Stomach smooth muscle (tissue), 2 donors: ENCODE results near the gene CPSF6.
"Not testable (repeated sequence)": the region's sequence is repeated elsewhere in the genome, so short reads cannot be mapped to it uniquely, and the experiment has no call there.

ENCODE experiments used
- H3K27ac ChIP-seq: one replicate; pipeline ENCODE4 v1.7.0; 2013; ENCODE audit warnings: mild to moderate bottlenecking, low read length, inconsistent platforms
- H3K27me3 ChIP-seq, 2 donors: one replicate each; pipeline ENCODE4 v1.7.0; 2013; ENCODE audit warnings: low read length in 2 of 2; ENCODE audit not compliant: insufficient read depth in 2 of 2, control insufficient read depth in 1 of 2
- H3K36me3 ChIP-seq, 2 donors: one replicate each; pipeline ENCODE4 v1.7.0; 2013; ENCODE audit warnings: low read length in 2 of 2; ENCODE audit not compliant: control insufficient read depth in 2 of 2, insufficient read depth in 2 of 2
- H3K4me1 ChIP-seq: one replicate; pipeline ENCODE4 v1.7.0; 2013; ENCODE audit warnings: low read length; ENCODE audit not compliant: control insufficient read depth, insufficient read depth
- H3K4me3 ChIP-seq, 2 donors: one replicate each; pipeline ENCODE4 v1.7.0; 2013; ENCODE audit warnings: low read length in 2 of 2
- H3K9ac ChIP-seq, 2 donors: one replicate each; pipeline ENCODE4 v1.7.0; 2013; ENCODE audit warnings: low read length in 2 of 2, mild to moderate bottlenecking in 1 of 2
- H3K9me3 ChIP-seq, 2 donors: one replicate each; pipeline ENCODE4 v1.7.0; 2013; ENCODE audit warnings: low read length in 2 of 2; ENCODE audit not compliant: control insufficient read depth in 2 of 2
- donor health status: healthy.
- donor health status: Pancreatic carcinoma.

Gene CPSF6

GRCh38 chr12:69284131-69284530, 44.8 kb downstream of the CPSF6 start:
- peak overlapping the region; percentile 44 to 61 for H3K4me3 ChIP-seq
- no peak overlapping the region for H3K27ac ChIP-seq
- H3K27me3 ChIP-seq: peaks cover 3 to 5% of the 10 kb centered on the region in 2 donors
- no peak overlapping the region for H3K9ac ChIP-seq
- no peaks in the 10 kb centered on the region for H3K9me3 ChIP-seq
- H3K36me3 ChIP-seq: no peaks in the 10 kb centered on the region
- H3K4me1 ChIP-seq: no peaks in the 10 kb centered on the region

- no peaks in the 10 kb centered on the region for H3K36me3 ChIP-seq
- H3K9me3 ChIP-seq: no peaks in the 10 kb centered on the region
- H3K9ac ChIP-seq: no peak overlapping the region
- H3K27ac ChIP-seq: no peak overlapping the region
- H3K27me3 ChIP-seq: peaks cover 16 to 24% of the 10 kb centered on the region in 2 donors
- H3K4me3 ChIP-seq: no peak overlapping the region
- H3K4me1 ChIP-seq: no peaks in the 10 kb centered on the region
These were observed 48.2 kb downstream of the CPSF6 start for GRCh38 chr12:69287556-69287955.

- Histone ChIP-seq H3K27me3 (peaks cover 16 to 24% of the 10 kb centered on the region in 2 donors), H3K4me3 (no peak overlapping the region)
These were observed 51.3 kb downstream of the CPSF6 start for GRCh38 chr12:69290545-69291277.

DNA sequence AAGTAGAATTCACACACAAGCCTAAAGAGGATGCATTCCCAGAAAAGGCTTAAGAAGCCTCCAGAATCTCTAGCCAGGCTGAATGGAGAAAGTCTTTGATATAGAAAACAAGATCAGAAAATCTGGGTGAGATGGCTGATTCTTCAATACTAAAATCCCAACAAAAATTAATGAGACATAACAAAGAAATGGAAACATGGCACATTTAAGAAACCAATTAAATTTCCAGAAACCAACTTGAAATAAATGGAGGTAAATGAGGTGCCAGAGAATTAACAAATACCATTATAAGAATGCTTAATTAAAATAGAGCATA, 51.9 kb downstream of the CPSF6 start:
- Histone ChIP-seq H3K27me3 (peaks cover 16 to 24% of the 10 kb centered on the region in 2 donors), H3K27ac (no peak overlapping the region), H3K9me3 (no peaks in the 10 kb centered on the region), H3K9ac (no peak overlapping the region), H3K4me3 (no peak overlapping the region), H3K4me1 (no peaks in the 10 kb centered on the region), H3K36me3 (no peaks in the 10 kb centered on the region)

More at GRCh38 chr12:69290545-69291277, 51.3 kb downstream of the CPSF6 start:
- no peak overlapping the region for H3K27ac ChIP-seq
- H3K36me3 ChIP-seq: no peaks in the 10 kb centered on the region
- no peak overlapping the region for H3K9ac ChIP-seq
- no peaks in the 10 kb centered on the region for H3K4me1 ChIP-seq
- H3K9me3 ChIP-seq: no peaks in the 10 kb centered on the region

- Histone ChIP-seq H3K36me3 (no peaks in the 10 kb centered on the region), H3K4me3 (no peak overlapping the region), H3K4me1 (no peaks in the 10 kb centered on the region), H3K27ac (no peak overlapping the region), H3K9me3 (no peaks in the 10 kb centered on the region), H3K27me3 (no peaks in the 10 kb centered on the region), H3K9ac (no peak overlapping the region)
These were observed 58.8 kb downstream of the CPSF6 start for GRCh38 chr12:69298133-69298532.

- Histone ChIP-seq H3K27me3 (no peaks in the 10 kb centered on the region), H3K4me1 (no peaks in the 10 kb centered on the region)
These were observed 59.6 kb downstream of the CPSF6 start for GRCh38 chr12:69298947-69299346.

GRCh38 chr12:69304284-69304683, 64.9 kb downstream of the CPSF6 start:
- no peak overlapping the region for H3K27ac ChIP-seq
- no peaks in the 10 kb centered on the region for H3K27me3 ChIP-seq
- H3K36me3 ChIP-seq: no peaks in the 10 kb centered on the region
- H3K9me3 ChIP-seq: peaks cover 0 to 2% of the 10 kb centered on the region in 2 donors
- no peak overlapping the region for H3K9ac ChIP-seq
- no peak overlapping the region for H3K4me3 ChIP-seq
- H3K4me1 ChIP-seq: no peaks in the 10 kb centered on the region

More at GRCh38 chr12:69298947-69299346, 59.6 kb downstream of the CPSF6 start:
- no peak overlapping the region for H3K27ac ChIP-seq
- no peaks in the 10 kb centered on the region for H3K9me3 ChIP-seq
- H3K4me3 ChIP-seq: no peak overlapping the region
- H3K36me3 ChIP-seq: no peaks in the 10 kb centered on the region
- no peak overlapping the region for H3K9ac ChIP-seq

DNA sequence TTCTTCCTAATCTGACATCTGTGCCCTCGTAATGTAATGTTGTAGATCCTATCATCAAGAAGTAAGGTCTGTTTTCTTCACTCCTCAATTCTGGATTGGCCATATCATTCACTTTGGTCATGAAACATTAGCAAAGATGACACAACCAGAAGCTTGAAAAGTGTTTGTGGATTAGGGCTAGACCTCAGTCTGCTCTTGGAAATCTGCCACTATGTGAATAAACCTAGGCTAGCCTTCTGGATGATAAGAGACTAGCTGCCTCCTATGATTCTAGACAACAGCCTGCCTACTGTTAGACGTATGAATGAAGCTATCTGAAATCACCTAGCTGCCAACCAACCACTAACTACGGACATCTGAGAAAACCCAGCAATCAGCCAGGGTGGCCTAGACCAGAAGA, 70.1 kb downstream of the CPSF6 start:
- no peaks in the 10 kb centered on the region for H3K4me1 ChIP-seq

GRCh38 chr12:69313209-69313608, 73.8 kb downstream of the CPSF6 start:
- Histone ChIP-seq H3K27me3 (no peaks in the 10 kb centered on the region), H3K9me3 (peaks cover 0 to 4% of the 10 kb centered on the region in 2 donors), H3K4me3 (no peak overlapping the region), H3K27ac (no peak overlapping the region), H3K36me3 (no peaks in the 10 kb centered on the region), H3K9ac (no peak overlapping the region), H3K4me1 (no peaks in the 10 kb centered on the region)

More for the DNA sequence above, 70.1 kb downstream of the CPSF6 start:
- Histone ChIP-seq H3K9ac (no peak overlapping the region), H3K4me3 (no peak overlapping the region), H3K27me3 (no peaks in the 10 kb centered on the region), H3K36me3 (no peaks in the 10 kb centered on the region), H3K9me3 (peaks cover 0 to 4% of the 10 kb centered on the region in 2 donors), H3K27ac (no peak overlapping the region)

DNA sequence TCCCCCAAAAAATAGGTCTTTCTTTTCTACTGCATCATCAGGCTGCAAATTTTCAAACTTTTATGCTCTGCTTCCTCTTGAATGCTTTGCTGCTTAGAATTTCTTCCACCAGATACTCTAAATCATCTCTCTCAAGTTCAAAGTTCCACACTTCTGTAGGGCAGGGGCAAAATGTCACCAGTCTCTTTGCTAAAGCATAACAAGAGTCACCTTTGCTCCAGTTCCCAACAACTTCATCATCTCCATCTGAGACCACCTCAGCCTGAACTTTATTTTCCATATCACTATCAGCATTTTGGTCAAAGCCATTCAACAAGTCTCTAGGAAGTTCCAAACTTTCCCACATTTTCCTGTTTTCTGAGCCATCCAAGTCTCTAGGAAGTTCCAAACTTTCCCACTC, 77.4 kb downstream of the CPSF6 start:
- H3K4me1 ChIP-seq, H3K9me3 ChIP-seq, H3K27me3 ChIP-seq, H3K9ac ChIP-seq, H3K4me3 ChIP-seq, H3K36me3 ChIP-seq, H3K27ac ChIP-seq: not testable (repeated sequence)

GRCh38 chr12:69317233-69317632, 77.9 kb downstream of the CPSF6 start:
- H3K9ac ChIP-seq, H3K4me1 ChIP-seq, H3K27ac ChIP-seq, H3K36me3 ChIP-seq, H3K9me3 ChIP-seq, H3K4me3 ChIP-seq, H3K27me3 ChIP-seq: not testable (repeated sequence)
